Thoracic aorta (tissue), 2 donors: ENCODE results near the gene SCIN. TPM values are rescaled to one million over a fixed set of nuclear protein-coding genes. Genes with fewer than 3 reads are reported as not detected.

ENCODE experiments used
- ATAC-seq: fragments of 150-250 bp; one replicate; pipeline ENCODE4 v1.8.0; 2017; ENCODE audit warnings: low read depth; ENCODE audit not compliant: insufficient number of reproducible peaks, low FRiP score
- DNase-seq: peaks from one replicate; pipeline ENCODE4 v3.0.0-alpha.2; 2020; ENCODE audit warnings: low spot score
- H3K27ac ChIP-seq, 2 donors: fragments of 200-600 bp; sonication (generic); 1 replicate in 1 of 2; 2 replicates in 1 of 2; pipeline ENCODE4 v1.5.1; 2016; ENCODE audit warnings: mild to moderate bottlenecking in 2 of 2, moderate library complexity in 2 of 2
- H3K27me3 ChIP-seq: fragments of 200-600 bp; sonication (generic); replicated peaks from 2 replicates; pipeline ENCODE4 v1.6.0; 2016; ENCODE audit warnings: mild to moderate bottlenecking; ENCODE audit not compliant: insufficient read depth
- H3K36me3 ChIP-seq: fragments of 200-600 bp; sonication (generic); one replicate; pipeline ENCODE4 v1.5.1; 2016
- H3K4me1 ChIP-seq, 2 donors: fragments of 200-600 bp; sonication (generic); 1 replicate in 1 of 2; 2 replicates in 1 of 2; pipeline versions ENCODE4 v1.5.1 to v1.6.0; 2016; ENCODE audit warnings: low read depth in 2 of 2, mild to moderate bottlenecking in 1 of 2; ENCODE audit not compliant: control insufficient read depth in 1 of 2
- H3K4me3 ChIP-seq: fragments of 200-600 bp; sonication (generic); 2 replicates; pipeline ENCODE4 v1.5.1; 2016; ENCODE audit warnings: mild to moderate bottlenecking
- H3K9me3 ChIP-seq: fragments of 200-600 bp; sonication (generic); 2 replicates; pipeline ENCODE4 v1.5.1; 2016
- total RNA-seq, 2 donors: library from RNA; depleted of rRNA; stranded (reverse); fragments of >200 nt; gene quantifications; one replicate each; pipeline versions ENCODE4 v1.1.0 to v1.2.3, GENCODE V29; 2016
- TF ChIP-seq, protein P1 (sequence below): fragments of 200-600 bp; sonication (generic); IDR thresholded peaks from one replicate; pipeline ENCODE4 v1.5.1; 2019; ENCODE audit warnings: antibody characterized with exemption

Gene SCIN
- total RNA-seq, 2 donors from 2014 or later, result 0.49 to 2.0 TPM

DNA sequence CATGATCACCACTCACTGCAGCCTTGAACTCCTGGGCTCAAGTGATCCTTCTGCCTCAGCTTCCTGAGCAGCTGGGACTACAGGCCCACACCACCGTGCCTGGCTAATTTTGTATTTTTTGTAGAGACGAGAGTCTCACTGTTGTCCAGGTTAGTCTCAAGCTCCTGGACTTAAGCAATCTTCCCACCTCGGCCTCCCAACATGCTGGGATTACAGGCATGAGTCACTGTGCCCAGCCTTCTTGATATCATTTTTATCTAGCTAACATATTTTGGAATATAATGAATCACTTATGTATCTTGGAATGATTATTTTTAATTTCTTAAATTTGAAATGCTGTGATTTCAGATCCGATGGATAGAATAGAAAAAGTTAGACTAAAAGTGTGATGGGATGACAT lies 135.4 kb downstream of the SCIN start:
- no peak for ATAC-seq
- Histone ChIP-seq H3K4me3 (no peak overlapping the region), H3K27me3 (no peaks in the 10 kb centered on the region), H3K36me3 (no peaks in the 10 kb centered on the region), H3K27ac (no peak overlapping the region), H3K9me3 (peaks cover 3% of the 10 kb centered on the region), H3K4me1 (no peaks in the 10 kb centered on the region)
- no peak for DNase-seq
- TF ChIP-seq, protein P1, sequence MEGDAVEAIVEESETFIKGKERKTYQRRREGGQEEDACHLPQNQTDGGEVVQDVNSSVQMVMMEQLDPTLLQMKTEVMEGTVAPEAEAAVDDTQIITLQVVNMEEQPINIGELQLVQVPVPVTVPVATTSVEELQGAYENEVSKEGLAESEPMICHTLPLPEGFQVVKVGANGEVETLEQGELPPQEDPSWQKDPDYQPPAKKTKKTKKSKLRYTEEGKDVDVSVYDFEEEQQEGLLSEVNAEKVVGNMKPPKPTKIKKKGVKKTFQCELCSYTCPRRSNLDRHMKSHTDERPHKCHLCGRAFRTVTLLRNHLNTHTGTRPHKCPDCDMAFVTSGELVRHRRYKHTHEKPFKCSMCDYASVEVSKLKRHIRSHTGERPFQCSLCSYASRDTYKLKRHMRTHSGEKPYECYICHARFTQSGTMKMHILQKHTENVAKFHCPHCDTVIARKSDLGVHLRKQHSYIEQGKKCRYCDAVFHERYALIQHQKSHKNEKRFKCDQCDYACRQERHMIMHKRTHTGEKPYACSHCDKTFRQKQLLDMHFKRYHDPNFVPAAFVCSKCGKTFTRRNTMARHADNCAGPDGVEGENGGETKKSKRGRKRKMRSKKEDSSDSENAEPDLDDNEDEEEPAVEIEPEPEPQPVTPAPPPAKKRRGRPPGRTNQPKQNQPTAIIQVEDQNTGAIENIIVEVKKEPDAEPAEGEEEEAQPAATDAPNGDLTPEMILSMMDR, result no peak

DNA sequence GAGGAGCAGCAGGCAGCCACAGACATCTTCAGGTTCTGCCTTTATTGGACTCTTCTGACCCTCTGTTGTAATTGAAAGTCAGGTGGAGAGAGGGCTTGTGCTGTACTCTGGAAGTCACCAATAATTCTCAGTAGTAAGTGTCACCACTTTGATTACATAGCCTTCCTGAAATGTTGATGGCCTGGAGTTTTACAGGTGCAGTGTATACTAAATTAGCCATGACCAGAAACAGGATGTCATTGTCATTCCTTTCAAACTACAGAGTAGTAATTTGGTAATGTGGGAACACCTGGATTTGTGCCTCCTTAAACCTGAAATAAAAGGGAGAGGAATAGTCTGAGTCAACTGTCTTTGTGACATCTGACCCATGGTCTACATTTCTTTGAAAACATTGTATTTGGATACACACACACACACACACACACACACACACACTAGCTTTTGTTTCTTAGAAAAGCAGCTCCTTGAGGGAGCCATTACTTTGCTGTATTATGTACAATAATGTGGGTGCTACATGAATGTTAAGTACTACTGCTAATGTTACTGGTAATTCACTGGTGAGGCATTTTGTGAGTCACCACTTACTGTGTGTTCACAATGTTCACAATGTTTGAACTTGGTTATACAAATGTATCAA lies 136.5 kb downstream of the SCIN start:
- H3K9me3 ChIP-seq, result no peaks in the 10 kb centered on the region
- TF ChIP-seq, protein P1, result no peak
- DNase-seq (no peak), ATAC-seq (no peak)
- no peaks in the 10 kb centered on the region for H3K4me1 ChIP-seq
- H3K36me3 ChIP-seq, result no peaks in the 10 kb centered on the region
- H3K27me3 ChIP-seq, result no peaks in the 10 kb centered on the region
- H3K4me3 ChIP-seq, result no peak overlapping the region
- no peak overlapping the region for H3K27ac ChIP-seq

DNA sequence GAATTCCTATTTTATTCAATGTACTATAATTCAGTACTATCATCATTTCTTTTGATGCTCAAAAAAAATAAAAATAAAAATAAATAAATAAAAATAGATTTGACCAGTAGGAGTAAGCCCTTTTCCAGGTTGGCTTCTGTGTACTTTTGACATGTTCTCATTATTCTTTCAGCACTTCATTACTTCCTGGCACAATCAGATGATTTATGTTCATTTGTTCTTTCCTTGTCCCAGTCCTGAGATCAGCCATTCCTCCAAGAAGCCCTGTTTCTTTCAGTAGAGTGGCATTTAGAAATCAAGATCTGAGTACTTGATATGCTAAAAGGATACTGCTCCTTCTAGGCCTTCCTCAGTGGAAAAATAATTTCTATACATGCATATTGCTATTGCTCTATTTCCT lies 137.8 kb downstream of the SCIN start:
- no peak overlapping the region for H3K27ac ChIP-seq
- no peaks in the 10 kb centered on the region for H3K27me3 ChIP-seq
- no peaks in the 10 kb centered on the region for H3K36me3 ChIP-seq
- TF ChIP-seq, protein P1, result no peak
- DNase-seq (no peak), ATAC-seq (no peak)
- no peaks in the 10 kb centered on the region for H3K4me1 ChIP-seq
- H3K9me3 ChIP-seq, result no peaks in the 10 kb centered on the region
- H3K4me3 ChIP-seq, result no peak overlapping the region

Other genes with a start within 250 kb of the SCIN start
- under 1 TPM in 1 of 2 donors, not detected in 1; 0.14 TPM for gene VWDE, start 166.9 kb upstream of the SCIN start, total RNA-seq
- gene ARL4A, start 116.9 kb downstream of the SCIN start, total RNA-seq, result 10 to 100 TPM; 13.1 to 21.0 TPM